Endometrial microvascular endothelial cells (primary cell): Measurements from ENCODE around the gene FADS1. TPM values are rescaled to one million over a fixed set of nuclear protein-coding genes. Genes with fewer than 3 reads are reported as not detected.

Experiments used
- in situ Hi-C: cut with HindIII; loops from 2 replicates; pipeline ENCODE4 v1.10.0; 2017; ENCODE audit warnings: low sequenced_read_pairs, low pct_unique_long_range_greater_than_20kb; ENCODE audit errors: inconsistent ontology term
- total RNA-seq: library from RNA; depleted of rRNA; stranded (reverse); fragments of >200 nt; gene quantifications from one replicate; pipeline ENCODE4 v1.2.3, GENCODE V29; 2015; ENCODE audit errors: inconsistent ontology term

Gene FADS1
- total RNA-seq, 1 donor from 2014 or later: 40.0 TPM

GRCh38 chr11:61752925-61753521 is 63.8 kb downstream of the FADS1 start:
- in situ Hi-C loops: no loop called here

GRCh38 chr11:61752117-61752924 is 64.5 kb downstream of the FADS1 start, which contains the start of gene MYRF:
MYRF (plus strand) TSS chr11:61752636; CDS start chr11:61752745, 109 bp downstream.
- in situ Hi-C loops: no loop called here

GRCh38 chr11:61751384-61751783 is 65.4 kb downstream of the FADS1 start:
- in situ Hi-C loops: no loop called here

- in situ Hi-C loops: no loop called here
Observed at GRCh38 chr11:61750631-61751273, 66.1 kb downstream of the FADS1 start.

Other genes with a start within 250 kb of the FADS1 start
- gene SYT7, start 235.9 kb downstream of the FADS1 start, total RNA-seq: not detected
- 2.5 TPM for gene DAGLA, start 136.6 kb downstream of the FADS1 start, total RNA-seq
- gene MYRF, start 64.4 kb downstream of the FADS1 start, total RNA-seq: 13.7 TPM
- gene TMEM258, start 24.4 kb downstream of the FADS1 start, total RNA-seq: 59.3 TPM
- gene FEN1, start 24.1 kb downstream of the FADS1 start, total RNA-seq: 69.3 TPM
- gene FADS2, start 11.3 kb upstream of the FADS1 start, total RNA-seq: 121 TPM
- 307 TPM for gene FADS3, start 74.5 kb upstream of the FADS1 start, total RNA-seq
- gene RAB3IL1, start 100.6 kb upstream of the FADS1 start, total RNA-seq: 2.5 TPM
- under 0.01 TPM for gene BEST1, start 133.3 kb upstream of the FADS1 start, total RNA-seq
- 774 TPM for gene FTH1, start 150.6 kb upstream of the FADS1 start, total RNA-seq